Inflammatory macrophage treated with lipopolysaccharide for 1 hour (primary cell): ENCODE results near the gene PGS1.

Experiments
- DNase-seq, 2 donors: peaks; one replicate each; pipeline ENCODE4 v3.0.0-alpha.2; 2020 to 2022

Gene PGS1

DNA sequence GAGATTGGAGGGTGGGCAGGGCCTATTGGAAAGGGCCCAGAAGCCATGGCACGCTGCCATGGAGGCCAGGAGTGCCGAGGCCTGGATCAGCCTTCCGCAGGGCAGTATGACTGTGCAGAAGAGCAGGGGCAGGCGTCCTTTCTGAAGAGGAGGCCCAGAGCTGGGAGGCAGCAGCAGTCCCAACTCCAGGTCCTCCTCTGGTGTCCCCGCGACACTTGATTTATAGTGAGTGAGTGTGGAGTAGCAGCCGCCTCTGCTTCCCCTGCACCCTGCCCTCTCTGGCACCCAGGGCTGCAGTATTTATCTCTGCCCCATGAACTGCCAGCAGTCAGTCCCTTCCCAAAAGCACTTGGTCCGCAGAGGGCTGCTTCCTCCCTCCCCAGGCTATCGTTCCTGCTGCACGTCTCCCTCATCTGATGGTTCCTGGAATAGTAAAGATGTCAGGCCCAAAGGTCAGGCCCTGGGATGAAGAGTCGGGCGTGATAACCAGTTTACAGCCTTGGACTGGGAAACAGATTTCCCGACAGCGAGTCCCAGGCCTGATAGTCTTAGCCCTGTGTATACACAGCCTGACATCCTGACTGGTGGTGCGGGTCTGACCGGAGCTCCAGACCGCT lies 32.9 kb downstream of the PGS1 start:
- no peak for DNase-seq

DNA sequence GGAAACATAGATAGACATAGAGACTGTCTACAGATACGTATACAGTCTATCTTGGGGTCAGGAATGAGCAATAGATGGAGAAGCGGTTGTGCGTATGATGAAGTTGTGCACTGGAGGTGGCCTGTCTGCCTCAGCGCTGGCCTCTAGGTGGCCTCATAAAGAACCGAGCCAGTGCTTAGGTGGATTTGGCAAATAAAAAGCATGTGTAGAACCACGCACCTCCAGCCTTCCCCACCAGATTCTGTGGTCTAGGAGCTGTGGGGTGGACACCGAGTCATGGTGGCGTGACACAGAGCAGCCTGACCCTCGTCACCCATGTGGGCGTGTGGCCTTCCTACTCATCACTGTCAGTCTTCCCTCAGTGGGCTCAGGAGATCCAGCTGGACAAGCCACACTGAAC lies 34.0 kb downstream of the PGS1 start:
- peak; percentile 90 to 98 for DNase-seq

- no peak for DNase-seq
Observed at GRCh38 chr17:78414178-78415162, 36.0 kb downstream of the PGS1 start.

DNA sequence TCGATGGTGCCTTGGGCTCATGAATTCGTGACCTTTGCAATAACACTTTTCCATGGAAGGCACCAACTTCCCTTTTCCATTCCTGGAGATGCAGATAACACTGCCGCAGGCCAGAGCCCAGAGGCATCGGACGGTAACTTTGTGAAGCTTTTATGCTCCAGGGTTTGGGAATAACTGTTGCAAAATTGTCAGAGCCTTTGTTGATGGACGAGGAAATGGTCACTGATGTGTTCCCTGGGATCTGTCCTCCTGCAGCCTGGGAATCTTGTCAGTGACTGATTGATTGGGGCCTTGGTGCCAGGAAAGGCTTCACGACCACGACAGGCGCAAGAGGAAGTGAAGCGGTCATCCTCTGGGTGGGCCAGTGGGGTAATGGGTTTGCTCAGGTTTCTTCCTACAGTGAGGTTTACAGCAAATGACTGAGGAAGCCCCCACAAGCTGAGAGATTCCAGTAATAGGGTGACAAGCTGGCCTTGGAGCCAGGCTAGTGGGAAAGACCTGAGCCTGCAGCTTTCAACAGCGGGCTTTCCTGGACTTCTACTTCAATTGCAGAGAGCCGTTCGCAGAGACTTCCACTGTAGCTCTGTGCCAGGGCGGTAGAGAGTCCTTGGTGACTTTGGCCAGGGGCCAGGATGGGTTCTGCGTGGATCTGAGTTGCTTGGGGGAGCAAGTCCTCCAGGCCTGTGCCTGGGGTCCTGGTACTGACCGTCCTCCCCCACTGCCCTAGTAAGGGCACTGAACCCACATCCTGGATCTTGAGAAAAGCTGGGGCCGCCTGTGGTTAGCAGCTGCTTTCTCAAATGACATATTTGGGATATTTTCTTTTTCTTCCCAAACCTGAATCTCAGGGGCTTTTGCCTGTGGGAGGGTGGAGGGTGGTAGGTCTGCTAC lies 37.6 kb downstream of the PGS1 start:
- peak; percentile 21 to 33 for DNase-seq

GRCh38 chr17:78416791-78417530 lies 38.5 kb downstream of the PGS1 start:
- peak; percentile 84 to 86 for DNase-seq

GRCh38 chr17:78417531-78417909 lies 39.1 kb downstream of the PGS1 start:
- no peak for DNase-seq

DNA sequence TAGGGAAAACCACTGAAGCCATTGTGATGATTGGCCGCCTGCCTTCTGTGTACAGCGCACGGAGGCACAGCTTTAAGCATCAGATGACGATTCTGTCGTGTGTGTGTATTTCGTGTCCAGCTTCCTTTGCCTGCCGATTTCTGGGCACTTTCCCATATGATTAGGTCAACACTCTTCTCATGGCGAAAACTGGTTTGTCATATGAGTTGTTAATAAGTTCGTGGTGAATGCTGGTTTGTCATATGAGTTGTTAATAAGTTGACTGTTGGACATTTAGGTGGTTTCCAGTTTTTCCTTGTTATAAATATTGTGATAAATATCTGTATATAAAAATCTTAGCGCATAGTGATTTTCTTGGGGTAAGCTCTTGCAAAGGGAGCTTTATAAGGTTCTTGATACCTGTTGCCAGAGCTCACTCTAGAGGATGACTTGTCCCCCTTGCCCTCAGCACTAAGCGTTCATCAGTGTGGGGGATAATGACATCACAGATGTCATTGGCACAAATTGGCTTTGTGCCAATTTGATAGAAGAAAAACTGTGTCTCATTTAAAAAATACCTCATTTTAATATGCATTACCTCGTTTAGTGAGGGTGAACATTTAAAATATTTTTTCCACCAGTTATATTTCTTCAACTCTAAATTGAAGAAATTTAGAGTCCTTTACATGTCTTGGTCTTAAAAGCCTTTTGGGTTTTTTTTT lies 40.0 kb downstream of the PGS1 start:
- peak in 1 of 2 donors; percentile 74 for DNase-seq

DNA sequence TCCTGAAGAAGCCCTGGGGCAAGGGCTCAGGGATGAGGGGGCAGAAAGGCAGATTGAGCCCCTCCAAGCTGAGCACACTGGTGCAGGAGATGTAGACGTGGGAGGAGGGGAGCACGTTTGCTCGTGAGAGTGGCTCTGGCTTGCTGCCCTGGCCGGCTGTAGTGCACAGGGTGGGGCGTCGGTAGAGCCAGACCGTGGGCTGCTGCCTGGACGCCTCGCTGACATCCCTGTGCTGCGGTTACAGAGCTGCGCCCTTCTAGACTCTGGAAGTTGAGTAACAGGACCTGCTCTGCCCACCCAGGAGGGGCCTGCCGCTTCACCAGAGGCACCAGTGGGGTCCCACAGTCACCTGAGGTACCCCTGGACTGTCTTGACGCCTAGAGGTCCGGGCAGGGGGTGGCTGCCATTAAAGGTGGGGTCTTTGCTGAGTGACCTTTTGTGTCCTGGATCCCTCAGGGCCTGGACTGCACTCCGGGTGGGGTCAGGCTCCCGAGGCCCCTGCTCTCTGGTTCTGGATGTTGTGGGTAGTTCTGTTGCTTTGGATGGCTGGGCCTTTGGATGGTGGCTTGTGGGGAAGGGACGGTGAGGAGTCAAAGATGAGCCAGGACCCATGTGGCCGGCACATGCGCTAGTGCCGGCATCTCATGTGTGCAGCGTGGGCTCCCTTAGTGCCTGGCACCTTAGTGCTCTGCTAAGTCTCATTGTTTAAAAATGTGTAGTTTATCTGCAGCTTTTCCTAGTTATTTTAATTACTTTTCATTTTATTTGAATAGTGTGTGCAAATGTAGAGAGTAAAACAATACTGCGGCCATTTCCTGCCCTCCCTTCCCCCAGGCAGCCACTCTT lies 41.7 kb downstream of the PGS1 start:
- no peak for DNase-seq

- no peak for DNase-seq
Observed at GRCh38 chr17:78421084-78421533, 42.7 kb downstream of the PGS1 start.

DNA sequence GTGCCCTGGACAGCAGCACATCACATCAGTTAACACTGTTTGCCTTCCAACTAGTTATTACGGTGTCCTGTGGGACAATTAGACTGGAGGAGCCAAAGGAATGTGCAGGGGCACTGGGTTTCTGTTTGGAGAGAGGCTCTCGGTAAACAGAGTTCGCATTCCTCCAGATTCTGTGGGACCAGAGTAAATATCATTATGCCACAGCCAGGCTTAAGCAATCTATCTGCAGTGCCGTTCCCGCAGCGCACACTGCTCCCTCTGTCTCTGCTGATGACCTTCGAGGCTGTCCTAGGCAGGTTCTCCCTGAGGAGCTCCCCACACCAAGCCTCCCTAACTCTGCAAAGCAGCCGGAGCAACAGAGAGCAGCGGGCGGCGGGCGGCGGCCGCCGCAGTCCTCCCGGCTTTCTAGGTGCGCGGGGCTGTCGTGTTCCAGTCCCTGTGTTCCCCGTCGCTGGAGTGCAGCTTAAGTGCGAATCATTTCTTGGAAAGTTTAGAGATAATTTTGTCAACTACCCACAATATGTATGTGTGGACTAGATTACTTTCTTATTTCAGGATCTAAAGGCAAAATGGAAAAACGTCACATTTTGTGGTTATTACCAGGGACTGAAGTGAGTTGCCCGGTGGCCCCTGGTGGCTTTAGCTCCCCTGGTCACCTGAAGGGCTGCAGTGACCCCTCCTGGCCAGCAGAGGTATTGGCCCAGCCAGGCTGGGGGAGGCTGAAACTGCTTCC lies 43.3 kb downstream of the PGS1 start:
- peak; percentile 61 to 93 for DNase-seq

- no peak for DNase-seq
Observed at GRCh38 chr17:78422267-78422605, 43.8 kb downstream of the PGS1 start.

DNA sequence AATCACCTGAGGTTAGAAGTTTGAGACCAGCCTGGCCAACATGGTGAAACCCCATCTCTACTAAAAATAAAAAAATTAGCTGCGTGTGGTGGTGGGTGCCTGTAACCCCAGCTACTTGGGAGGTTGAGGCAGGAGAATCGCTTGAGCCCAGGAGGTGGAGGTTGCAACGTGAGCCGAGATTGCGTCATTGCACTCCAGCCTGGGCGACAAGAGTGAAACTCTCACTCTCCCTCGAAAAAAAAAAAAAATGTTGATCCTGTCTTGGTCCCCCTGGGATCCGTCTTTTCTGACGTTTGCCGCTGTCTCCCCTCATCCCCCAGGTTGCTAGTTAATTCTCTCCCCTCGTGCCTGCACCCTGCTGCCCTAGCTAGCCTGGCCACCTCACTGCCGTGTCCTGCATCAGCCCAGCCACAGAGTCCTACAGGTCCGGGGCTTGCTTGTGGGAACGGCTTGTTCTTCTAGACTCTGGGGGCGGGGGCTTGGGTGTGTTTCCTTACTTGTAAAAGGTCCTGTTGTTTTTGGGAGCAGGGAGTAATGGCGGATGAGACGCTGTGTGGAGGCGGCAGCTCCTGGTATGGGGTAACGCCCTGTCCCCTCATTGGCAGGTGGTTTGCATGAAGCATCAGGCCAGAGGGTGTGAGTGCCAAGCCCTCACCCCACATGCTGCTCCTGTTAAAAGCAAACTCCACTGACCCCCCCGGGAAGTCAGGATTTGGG lies 44.6 kb downstream of the PGS1 start:
- no peak for DNase-seq

GRCh38 chr17:78423961-78424675 lies 45.7 kb downstream of the PGS1 start:
- no peak for DNase-seq

DNA sequence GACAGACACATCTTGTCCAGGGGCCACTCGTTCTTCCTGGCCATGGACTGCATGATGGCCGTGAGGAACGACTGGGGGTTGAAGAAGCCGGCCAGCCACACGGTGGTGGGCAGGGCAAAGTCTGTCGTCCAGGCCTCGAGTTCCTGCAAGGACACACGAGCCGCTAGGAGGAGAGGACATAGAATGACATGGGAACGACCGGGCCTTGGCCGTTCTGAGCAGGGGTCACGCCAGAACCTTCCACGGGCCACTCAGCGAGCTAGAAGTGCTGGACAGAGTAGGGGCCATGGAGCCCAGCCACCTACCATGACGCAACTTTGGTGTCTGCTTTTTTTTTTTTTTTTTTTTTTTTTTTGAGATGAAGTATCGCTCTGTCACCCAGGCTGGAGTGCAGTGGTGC lies 47.0 kb downstream of the PGS1 start:
- DNase-seq = no peak

DNA sequence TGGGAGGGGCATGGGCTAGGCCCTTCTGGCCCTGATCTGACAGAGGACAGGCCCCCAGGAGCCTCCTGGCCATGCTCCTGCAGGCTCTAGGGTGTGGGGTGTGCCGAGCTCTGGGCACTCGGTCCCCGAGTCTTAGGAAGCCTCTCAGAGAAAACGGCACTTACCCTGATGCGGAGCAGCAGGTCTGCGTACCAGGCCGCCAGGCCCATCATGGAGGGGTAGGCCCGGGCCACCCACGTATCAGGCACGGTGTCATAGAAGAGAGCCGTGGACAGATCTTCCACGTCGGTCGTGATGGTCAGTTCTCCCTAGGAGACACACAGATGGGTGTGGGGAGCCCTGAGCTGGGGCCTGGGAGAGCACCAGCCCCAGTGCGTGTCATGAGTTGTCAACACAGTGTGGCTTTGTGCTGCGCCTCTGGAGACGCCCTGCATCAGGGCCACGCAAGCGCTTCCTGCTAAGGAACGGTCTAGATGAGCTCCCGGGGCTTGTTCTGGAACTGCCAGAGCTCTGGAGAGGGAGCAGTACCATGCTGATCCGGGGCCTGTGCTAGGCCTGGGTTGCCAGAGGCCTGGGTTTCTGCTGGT lies 47.9 kb downstream of the PGS1 start:
- DNase-seq = no peak

GRCh38 chr17:78427140-78427539 lies 48.7 kb downstream of the PGS1 start:
- no peak for DNase-seq

DNA sequence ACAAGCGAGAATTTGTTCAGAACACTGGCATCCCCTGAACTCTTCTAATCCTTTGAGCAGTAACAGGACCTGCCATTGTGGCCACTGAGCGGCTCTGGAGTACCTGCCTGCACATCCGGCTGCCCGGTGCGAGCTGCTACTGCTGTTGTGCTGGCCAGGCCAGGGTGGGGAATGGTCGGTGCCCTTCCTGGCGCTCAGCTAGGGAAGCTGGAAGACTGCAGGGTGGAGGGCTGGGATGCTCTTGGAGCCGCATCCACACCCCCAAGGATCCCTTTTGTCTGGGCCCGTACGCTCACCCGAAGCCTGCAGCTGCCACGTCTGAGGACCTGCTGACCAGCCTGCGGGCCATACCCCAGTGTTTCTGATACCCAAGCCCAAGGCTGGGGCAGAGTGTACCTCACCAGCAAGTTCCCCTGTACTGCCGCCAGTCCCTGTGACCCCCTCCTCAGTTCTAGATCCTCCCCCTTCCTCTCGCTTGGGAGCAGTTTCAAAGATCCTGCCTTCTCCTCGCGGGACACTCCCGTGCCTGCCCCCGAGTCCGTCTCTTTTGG lies 49.7 kb downstream of the PGS1 start:
- DNase-seq = no peak
